Measurements from ENCODE around the gene GRAMD2A.

- TF ChIP-seq EZH2 (IDR thresholded peaks at IDR 0.05; ENCODE audit: borderline replicate concordance, low read length) (no peak), CTCF (IDR thresholded peaks at IDR 0.05; ENCODE audit: low read length) (no peak)
Measured at GRCh38 chr15:72236381-72237003, 38.9 kb upstream of the GRAMD2A start.
